A549 (cell line): ENCODE results near the gene STYXL2. TPM values are rescaled to one million over a fixed set of nuclear protein-coding genes. Genes with fewer than 3 reads are reported as not detected.

Experiments used
- ATAC-seq, 2 experiments: fragments of 200-7000 bp in 1 of 2; fragments of >200 bp in 1 of 2; cut with Nextera tagmentation in 1 of 2; cut with Tn5 transposase in 1 of 2; 3 replicates each; pipeline versions ENCODE4 v1.8.0 to v1.9.1; 2018 to 2020; ENCODE audit warnings: mild to moderate bottlenecking in 1 of 2, moderate library complexity in 1 of 2
- CTCF ChIA-PET: fragments of 300-600 bp; sonication (Branson Sonifier 250); formaldehyde crosslinking; extraction: SDS; loops from one replicate; lab custom pipeline; 2021; ENCODE audit warnings: antibody characterized with exemption, inconsistent platforms; lab: Yijun Ruan, JAX
- POLR2A ChIA-PET: fragments of 350-600 bp; formaldehyde crosslinking; extraction: SDS; loops from one replicate; lab custom pipeline; 2021; ENCODE audit warnings: antibody characterized with exemption, inconsistent platforms; lab: Yijun Ruan, JAX
- DNase-seq, 2 experiments: peaks; one replicate each; pipeline versions ENCODE4 v3.0.0 to v3.0.0-alpha.2; 2011 to 2016; ENCODE audit warnings: low read depth in 1 of 2, low spot score in 1 of 2
- FAIRE-seq: peaks from 2 replicates; lab custom pipeline; 2011; peaks lifted over from hg19 to GRCh38; lab: Jason Lieb, UNC
- H3K27ac ChIP-seq, 2 experiments: fragments of >200 bp; sonication (Bioruptor Twin); formaldehyde crosslinking; 3 replicates each; pipeline ENCODE4 v1.5.1; 2016 to 2017
- H3K4me1 ChIP-seq: fragments of >200 bp; sonication (Bioruptor Twin); formaldehyde crosslinking; 3 replicates; pipeline ENCODE4 v1.6.1; 2016
- H3K4me2 ChIP-seq: fragments of >200 bp; sonication (Bioruptor Twin); formaldehyde crosslinking; 3 replicates; pipeline ENCODE4 v1.6.1; 2016
- H3K4me3 ChIP-seq: fragments of >200 bp; sonication (Bioruptor Twin); formaldehyde crosslinking; 3 replicates; pipeline ENCODE4 v1.5.1; 2016
- H3K9me3 ChIP-seq: fragments of >200 bp; sonication (Bioruptor Twin); formaldehyde crosslinking; 3 replicates; pipeline ENCODE4 v1.6.1; 2016
- ATOH8 ChIP-seq: fragments of 250-450 bp; sonication (Bioruptor Pico); IDR thresholded peaks from 2 replicates; pipeline ENCODE4 v1.5.0; 2020; ENCODE audit warnings: low read depth, mild to moderate bottlenecking, moderate library complexity
- BHLHE40 ChIP-seq: IDR thresholded peaks from 2 replicates; pipeline ENCODE4 v1.6.1; 2012; ENCODE audit warnings: low read depth, low read length, inconsistent platforms
- CBX2 ChIP-seq: fragments of 200-600 bp; sonication (generic); IDR thresholded peaks from 2 replicates; pipeline ENCODE4 v1.6.1; 2016; ENCODE audit warnings: low read depth, mild to moderate bottlenecking, borderline replicate concordance
- CBX8 ChIP-seq: fragments of 200-600 bp; sonication (generic); IDR thresholded peaks from 2 replicates; pipeline ENCODE4 v1.6.1; 2016
- CEBPB ChIP-seq, 2 experiments: fragments of >200 bp in 1 of 2; sonication (Bioruptor Twin) in 1 of 2; formaldehyde crosslinking in 1 of 2; IDR thresholded peaks; 2 replicates each; pipeline ENCODE4 v1.6.1; 2012 to 2016
- ESRRA ChIP-seq: fragments of 150-350 bp; IDR thresholded peaks from 2 replicates; pipeline ENCODE4 v1.6.1; 2014; ENCODE audit warnings: mild to moderate bottlenecking, low read length, borderline replicate concordance
- GATA3 ChIP-seq: IDR thresholded peaks from 2 replicates; pipeline ENCODE4 v1.6.1; 2012; ENCODE audit warnings: borderline replicate concordance
- HOXB13 ChIP-seq: fragments of 250-450 bp; sonication (Bioruptor Pico); IDR thresholded peaks from 2 replicates; pipeline ENCODE4 v1.5.0; 2020; ENCODE audit warnings: low read depth, mild to moderate bottlenecking, moderate library complexity
- HOXB5 ChIP-seq: fragments of 250-450 bp; sonication (Bioruptor Pico); IDR thresholded peaks from 2 replicates; pipeline ENCODE4 v1.5.0; 2020; ENCODE audit warnings: mild to moderate bottlenecking, moderate library complexity
- JUN ChIP-seq, 2 experiments: fragments of >200 bp; sonication (Bioruptor Twin); formaldehyde crosslinking; IDR thresholded peaks; 2 replicates in 1 of 2; 3 replicates in 1 of 2; pipeline ENCODE4 v1.6.1; 2016 to 2017
- MAFK ChIP-seq: fragments of 450-650 bp; IDR thresholded peaks from 2 replicates; pipeline ENCODE4 v1.6.1; 2014; ENCODE audit not compliant: partially characterized antibody
- MAZ ChIP-seq: fragments of 150-350 bp; IDR thresholded peaks from 2 replicates; pipeline ENCODE4 v1.6.1; 2014; ENCODE audit warnings: antibody characterized with exemption, low read depth, low read length, borderline replicate concordance
- NPAS2 ChIP-seq: fragments of 250-450 bp; sonication (Bioruptor Pico); IDR thresholded peaks from 2 replicates; pipeline ENCODE4 v1.8.0; 2022; ENCODE audit warnings: mild to moderate bottlenecking, moderate library complexity, borderline replicate concordance
- RAD21 ChIP-seq, 2 experiments: fragments of >200 bp in 1 of 2; sonication (Bioruptor Twin) in 1 of 2; formaldehyde crosslinking in 1 of 2; IDR thresholded peaks in 1 of 2; conservative IDR thresholded peaks in 1 of 2; 2 replicates in 1 of 2; 3 replicates in 1 of 2; pipeline ENCODE4 v1.6.1; 2012 to 2018; ENCODE audit warnings: inconsistent platforms in 1 of 2
- RCOR1 ChIP-seq: fragments of 150-350 bp; IDR thresholded peaks from 2 replicates; pipeline ENCODE4 v1.6.1; 2014; ENCODE audit warnings: antibody characterized with exemption, low read length, low read depth
- RFX5 ChIP-seq: fragments of 450-650 bp; IDR thresholded peaks from 2 replicates; pipeline ENCODE4 v1.7.1; 2014; ENCODE audit warnings: antibody characterized with exemption, mild to moderate bottlenecking, moderate library complexity
- TP53 ChIP-seq: fragments of 250-450 bp; sonication (Bioruptor Pico); IDR thresholded peaks from 2 replicates; pipeline ENCODE4 v1.5.0; 2021; ENCODE audit warnings: mild to moderate bottlenecking, moderate library complexity
- ZFP36 ChIP-seq: fragments of 450-650 bp; IDR thresholded peaks from 2 replicates; pipeline ENCODE4 v1.6.1; 2014; ENCODE audit warnings: borderline replicate concordance; ENCODE audit not compliant: partially characterized antibody
- WGBS: methylation state at CpG from one replicate; pipeline ENCODE4 v1.1.6; 2017; ENCODE audit errors: missing lambda C conversion rate; 5-methylcytosine and 5-hydroxymethylcytosine counted together
- polyA plus RNA-seq, 4 experiments: library from polyadenylated mRNA; depleted of rRNA in 3 of 4; stranded (reverse); fragments of >200 nt; fragmentation: RNase III in 1 of 4; extraction: RNeasy Plus Mini Kit Qiagen cat#74134 plus additional on column Dnase treatment in 1 of 4; gene quantifications; 2 replicates in 3 of 4; 3 replicates in 1 of 4; pipeline ENCODE4 v1.2.3, GENCODE V29; 2011 to 2017
- TF ChIP-seq, protein P1 (sequence below): IDR thresholded peaks from 2 replicates; pipeline ENCODE4 v1.6.1; 2012; ENCODE audit warnings: low read depth, borderline replicate concordance
- TF ChIP-seq, protein P2 (sequence below): IDR thresholded peaks from 2 replicates; pipeline ENCODE4 v1.6.1; 2012
- TF ChIP-seq, protein P3 (sequence below): fragments of >200 bp; sonication (Bioruptor Twin); formaldehyde crosslinking; IDR thresholded peaks from 3 replicates; pipeline ENCODE4 v1.6.1; 2016

Gene STYXL2
- polyA plus RNA-seq, 2 of the 4 experiments (the other 2 are of a cell fraction) = not detected

DNA sequence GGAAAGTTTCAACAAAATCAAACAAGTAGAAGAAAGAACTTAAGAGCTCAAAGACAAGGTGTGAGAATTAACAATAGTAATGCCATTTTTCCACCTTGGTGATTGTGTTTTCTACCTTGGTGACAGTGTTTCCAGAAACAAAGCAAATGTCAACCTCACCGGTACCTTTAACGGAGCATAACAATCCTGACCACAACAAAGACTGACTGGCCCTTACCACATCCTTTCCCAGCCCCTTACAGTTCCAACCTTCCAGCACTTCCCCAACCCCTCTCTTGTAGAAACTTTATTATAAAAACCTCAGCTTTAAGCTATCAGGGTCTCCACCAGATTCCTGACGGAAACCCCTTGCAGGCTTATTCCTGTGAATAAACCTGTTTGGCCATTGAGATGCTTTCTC is 16.7 kb downstream of the STYXL2 start:
- ChIA-PET CTCF (no interaction called here), POLR2A (no interaction called here)
- ATAC-seq = no peak
- DNase-seq = no peak
- H3K4me1 ChIP-seq = 0 out of 3 replicates have a peak, but pooled peaks cover 3% of the 10 kb centered on the region
- H3K4me3 ChIP-seq = no peak overlapping the region
- 84% methylated on average over 3 of the region's 3 CpGs for WGBS
- no peak for FAIRE-seq
- no peak for TF ChIP-seq RFX5
- no peak for TF ChIP-seq NPAS2
- no peak for TF ChIP-seq CBX2
- TF ChIP-seq MAFK = no peak
- no peak for TF ChIP-seq BHLHE40
- no peak for TF ChIP-seq ZFP36
- TF ChIP-seq HOXB5 = no peak
- TF ChIP-seq CBX8 = no peak
- no peak for TF ChIP-seq GATA3
- TF ChIP-seq, protein P1, sequence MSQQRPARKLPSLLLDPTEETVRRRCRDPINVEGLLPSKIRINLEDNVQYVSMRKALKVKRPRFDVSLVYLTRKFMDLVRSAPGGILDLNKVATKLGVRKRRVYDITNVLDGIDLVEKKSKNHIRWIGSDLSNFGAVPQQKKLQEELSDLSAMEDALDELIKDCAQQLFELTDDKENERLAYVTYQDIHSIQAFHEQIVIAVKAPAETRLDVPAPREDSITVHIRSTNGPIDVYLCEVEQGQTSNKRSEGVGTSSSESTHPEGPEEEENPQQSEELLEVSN = no peak
- TF ChIP-seq, protein P2, sequence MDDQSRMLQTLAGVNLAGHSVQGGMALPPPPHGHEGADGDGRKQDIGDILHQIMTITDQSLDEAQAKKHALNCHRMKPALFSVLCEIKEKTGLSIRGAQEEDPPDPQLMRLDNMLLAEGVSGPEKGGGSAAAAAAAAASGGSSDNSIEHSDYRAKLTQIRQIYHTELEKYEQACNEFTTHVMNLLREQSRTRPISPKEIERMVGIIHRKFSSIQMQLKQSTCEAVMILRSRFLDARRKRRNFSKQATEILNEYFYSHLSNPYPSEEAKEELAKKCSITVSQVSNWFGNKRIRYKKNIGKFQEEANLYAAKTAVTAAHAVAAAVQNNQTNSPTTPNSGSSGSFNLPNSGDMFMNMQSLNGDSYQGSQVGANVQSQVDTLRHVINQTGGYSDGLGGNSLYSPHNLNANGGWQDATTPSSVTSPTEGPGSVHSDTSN = no peak
- TF ChIP-seq RAD21 (conservative IDR thresholded peaks at IDR 0.05 in 1 of 2, IDR thresholded peaks at IDR 0.05 in 1 of 2) = no peak
- TF ChIP-seq, protein P3, sequence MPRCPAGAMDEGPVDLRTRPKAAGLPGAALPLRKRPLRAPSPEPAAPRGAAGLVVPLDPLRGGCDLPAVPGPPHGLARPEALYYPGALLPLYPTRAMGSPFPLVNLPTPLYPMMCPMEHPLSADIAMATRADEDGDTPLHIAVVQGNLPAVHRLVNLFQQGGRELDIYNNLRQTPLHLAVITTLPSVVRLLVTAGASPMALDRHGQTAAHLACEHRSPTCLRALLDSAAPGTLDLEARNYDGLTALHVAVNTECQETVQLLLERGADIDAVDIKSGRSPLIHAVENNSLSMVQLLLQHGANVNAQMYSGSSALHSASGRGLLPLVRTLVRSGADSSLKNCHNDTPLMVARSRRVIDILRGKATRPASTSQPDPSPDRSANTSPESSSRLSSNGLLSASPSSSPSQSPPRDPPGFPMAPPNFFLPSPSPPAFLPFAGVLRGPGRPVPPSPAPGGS = no peak
- no peak for TF ChIP-seq HOXB13
- TF ChIP-seq CEBPB (IDR thresholded peaks at IDR 0.05) = no peak
- TF ChIP-seq RCOR1 = no peak
- TF ChIP-seq TP53 (CRISPR knock-in tag) = no peak
- no peak for TF ChIP-seq ATOH8 (CRISPR knock-in tag)
- no peaks in the 10 kb centered on the region for H3K9me3 ChIP-seq
- H3K27ac ChIP-seq = no peak overlapping the region
- no peak overlapping the region for H3K4me2 ChIP-seq

- ATAC-seq (no peak), FAIRE-seq (no peak), DNase-seq (no peak)
- ChIA-PET CTCF (interaction anchor here (0.9 to 1.0 kb wide), 3 partner anchors 13 to 45 kb away, joined by 3 to 4 read pairs (median 3); no protein-coding TSS in a partner anchor), POLR2A (no interaction called here)
- H3K27ac ChIP-seq = no peak overlapping the region
- WGBS = 23% methylated on average over 4 of the region's 4 CpGs
- H3K4me3 ChIP-seq = no peak overlapping the region
- TF ChIP-seq CBX2 (no peak), CBX8 (no peak), ESRRA (no peak), BHLHE40 (no peak), JUN (IDR thresholded peaks at IDR 0.05) (no peak), MAZ (no peak)
- H3K4me2 ChIP-seq = no peak overlapping the region
- no peaks in the 10 kb centered on the region for H3K9me3 ChIP-seq
- H3K4me1 ChIP-seq = no peaks in the 10 kb centered on the region
These were observed 18.2 kb downstream of the STYXL2 start for GRCh38 chr1:167111868-167112709.
